DND-41 (cell line): ENCODE data around the gene ANK3.

Experiments used
- ATAC-seq: fragments of 200-7000 bp; cut with Tn5 transposase; 3 replicates; pipeline ENCODE4 v1.9.1; 2021; ENCODE audit warnings: low read depth; ENCODE audit not compliant: insufficient read depth
- DNase-seq: peaks from one replicate; pipeline ENCODE4 v3.0.0-alpha.2; 2020
- H2AFZ ChIP-seq: 2 replicates; pipeline ENCODE4 v1.6.0; 2012; ENCODE audit warnings: low read depth, low read length
- H3K27ac ChIP-seq: 2 replicates; pipeline ENCODE4 v1.5.1; 2012; ENCODE audit warnings: low read length, inconsistent platforms
- H3K27me3 ChIP-seq: fragments of 200-600 bp; sonication (generic); 2 replicates; pipeline ENCODE4 v1.6.0; 2012; ENCODE audit warnings: low read length, mild to moderate bottlenecking, inconsistent platforms; ENCODE audit not compliant: insufficient read depth, poor library complexity
- H3K36me3 ChIP-seq: 2 replicates; pipeline ENCODE4 v1.5.1; 2012; ENCODE audit warnings: low read length, inconsistent platforms; ENCODE audit not compliant: insufficient read depth
- H3K4me1 ChIP-seq: 2 replicates; pipeline ENCODE4 v1.5.1; 2012; ENCODE audit warnings: mild to moderate bottlenecking, low read length; ENCODE audit not compliant: insufficient read depth
- H3K4me2 ChIP-seq: 2 replicates; pipeline ENCODE4 v1.6.0; 2012; ENCODE audit warnings: mild to moderate bottlenecking, moderate library complexity, low read length, inconsistent platforms; ENCODE audit not compliant: insufficient read depth
- H3K4me3 ChIP-seq, 2 experiments: fragments of 200-600 bp in 1 of 2; shearing (Covaris generic) in 1 of 2; 2 replicates each; pipeline ENCODE4 v1.5.1; 2012 to 2016; ENCODE audit warnings: inconsistent platforms in 2 of 2, low read length in 2 of 2, mild to moderate bottlenecking in 2 of 2, low read depth in 1 of 2, moderate library complexity in 1 of 2
- H3K79me2 ChIP-seq: 2 replicates; pipeline ENCODE4 v1.6.0; 2012; ENCODE audit warnings: low read length, inconsistent platforms; ENCODE audit not compliant: insufficient read depth
- H3K9ac ChIP-seq: 2 replicates; pipeline ENCODE4 v1.6.0; 2012; ENCODE audit warnings: low read depth, mild to moderate bottlenecking, inconsistent platforms, low read length, moderate library complexity
- H3K9me3 ChIP-seq: 2 replicates; pipeline ENCODE4 v1.5.1; 2012; ENCODE audit warnings: low read length, moderate library complexity, mild to moderate bottlenecking, inconsistent platforms; ENCODE audit not compliant: insufficient read depth, severe bottlenecking
- H4K20me1 ChIP-seq: 2 replicates; pipeline ENCODE4 v1.6.0; 2012; ENCODE audit warnings: low read length; ENCODE audit not compliant: insufficient read depth
- EZH2 ChIP-seq: IDR thresholded peaks from 3 replicates; pipeline ENCODE4 v1.6.1; 2012; ENCODE audit warnings: borderline replicate concordance, low read depth, mild to moderate bottlenecking, moderate library complexity, low read length, inconsistent platforms; ENCODE audit not compliant: severe bottlenecking
- TF ChIP-seq, protein P1 (sequence below): IDR thresholded peaks from 2 replicates; pipeline ENCODE4 v1.5.1; 2012; ENCODE audit warnings: borderline replicate concordance, low read length, moderate library complexity, mild to moderate bottlenecking; ENCODE audit not compliant: poor library complexity, severe bottlenecking; ENCODE audit errors: extremely low read depth

Gene ANK3

GRCh38 chr10:60282771-60283353 lies 106.8 kb downstream of the ANK3 start:
- Histone ChIP-seq H3K27me3 (no peaks in the 10 kb centered on the region), H4K20me1 (no peaks in the 10 kb centered on the region), H3K79me2 (no peaks in the 10 kb centered on the region), H3K9me3 (no peaks in the 10 kb centered on the region), H3K27ac (no peak overlapping the region), H3K9ac (no peak overlapping the region), H3K36me3 (no peaks in the 10 kb centered on the region), H3K4me1 (no peaks in the 10 kb centered on the region), H3K4me3 (no peak overlapping the region), H3K4me2 (no peak overlapping the region), H2AFZ (no peak overlapping the region)
- no peak for ATAC-seq
- no peak for DNase-seq
- TF ChIP-seq, protein P1, sequence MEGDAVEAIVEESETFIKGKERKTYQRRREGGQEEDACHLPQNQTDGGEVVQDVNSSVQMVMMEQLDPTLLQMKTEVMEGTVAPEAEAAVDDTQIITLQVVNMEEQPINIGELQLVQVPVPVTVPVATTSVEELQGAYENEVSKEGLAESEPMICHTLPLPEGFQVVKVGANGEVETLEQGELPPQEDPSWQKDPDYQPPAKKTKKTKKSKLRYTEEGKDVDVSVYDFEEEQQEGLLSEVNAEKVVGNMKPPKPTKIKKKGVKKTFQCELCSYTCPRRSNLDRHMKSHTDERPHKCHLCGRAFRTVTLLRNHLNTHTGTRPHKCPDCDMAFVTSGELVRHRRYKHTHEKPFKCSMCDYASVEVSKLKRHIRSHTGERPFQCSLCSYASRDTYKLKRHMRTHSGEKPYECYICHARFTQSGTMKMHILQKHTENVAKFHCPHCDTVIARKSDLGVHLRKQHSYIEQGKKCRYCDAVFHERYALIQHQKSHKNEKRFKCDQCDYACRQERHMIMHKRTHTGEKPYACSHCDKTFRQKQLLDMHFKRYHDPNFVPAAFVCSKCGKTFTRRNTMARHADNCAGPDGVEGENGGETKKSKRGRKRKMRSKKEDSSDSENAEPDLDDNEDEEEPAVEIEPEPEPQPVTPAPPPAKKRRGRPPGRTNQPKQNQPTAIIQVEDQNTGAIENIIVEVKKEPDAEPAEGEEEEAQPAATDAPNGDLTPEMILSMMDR = no peak
- TF ChIP-seq EZH2 = no peak

- no peaks in the 10 kb centered on the region for H3K79me2 ChIP-seq
Measured at GRCh38 chr10:60281792-60282353, 107.8 kb downstream of the ANK3 start.

GRCh38 chr10:60281331-60281730 lies 108.3 kb downstream of the ANK3 start:
- no peaks in the 10 kb centered on the region for H3K79me2 ChIP-seq
- H3K36me3 ChIP-seq = no peaks in the 10 kb centered on the region
- H3K4me1 ChIP-seq = no peaks in the 10 kb centered on the region
- no peaks in the 10 kb centered on the region for H4K20me1 ChIP-seq
- no peak overlapping the region for H3K9ac ChIP-seq
- DNase-seq = no peak
- no peak overlapping the region for H3K4me3 ChIP-seq
- ATAC-seq = no peak
- no peak for TF ChIP-seq EZH2
- TF ChIP-seq, protein P1 = no peak
- H2AFZ ChIP-seq = no peak overlapping the region
- H3K9me3 ChIP-seq = no peaks in the 10 kb centered on the region
- no peak overlapping the region for H3K27ac ChIP-seq
- no peak overlapping the region for H3K4me2 ChIP-seq
- H3K27me3 ChIP-seq = peaks cover 2% of the 10 kb centered on the region

More at GRCh38 chr10:60281792-60282353, 107.8 kb downstream of the ANK3 start:
- Histone ChIP-seq H2AFZ (no peak overlapping the region), H3K4me1 (no peaks in the 10 kb centered on the region), H4K20me1 (no peaks in the 10 kb centered on the region), H3K9ac (no peak overlapping the region), H3K9me3 (no peaks in the 10 kb centered on the region), H3K27ac (no peak overlapping the region), H3K4me2 (no peak overlapping the region), H3K27me3 (no peaks in the 10 kb centered on the region), H3K4me3 (no peak overlapping the region), H3K36me3 (no peaks in the 10 kb centered on the region)
- ATAC-seq = no peak
- TF ChIP-seq, protein P1 = no peak
- TF ChIP-seq EZH2 = no peak
- no peak for DNase-seq
